ENCODE data around the gene CHPF.

Gene CHPF

GRCh38 chr2:219551441-219552381, 8.1 kb upstream of the CHPF start:
- no peak for DNase-seq (ENCODE audit: low read depth)

GRCh38 chr2:219549619-219550018, 6.0 kb upstream of the CHPF start:
- no peak for DNase-seq (ENCODE audit: low read depth)

- no peak for DNase-seq (ENCODE audit: low read depth)
Measured at GRCh38 chr2:219548990-219549389, 5.4 kb upstream of the CHPF start.

- DNase-seq (ENCODE audit: low read depth), result no peak
Measured at GRCh38 chr2:219547621-219548020, 4.0 kb upstream of the CHPF start.

- no peak for DNase-seq (ENCODE audit: low read depth)
Measured at GRCh38 chr2:219545943-219546352, 2.3 kb upstream of the CHPF start.

- no peak for DNase-seq (ENCODE audit: low read depth)
Measured at GRCh38 chr2:219545295-219545942, 1.8 kb upstream of the CHPF start.

- no peak for DNase-seq (ENCODE audit: low read depth)
Measured at GRCh38 chr2:219544567-219544966, 958 bp upstream of the CHPF start.

- no peak for DNase-seq (ENCODE audit: low read depth)
Measured at GRCh38 chr2:219542931-219543595, 546 bp downstream of the CHPF start.

GRCh38 chr2:219541611-219542180, 1.9 kb downstream of the CHPF start:
- DNase-seq (ENCODE audit: low read depth), result no peak

- no peak for DNase-seq (ENCODE audit: low read depth)
Measured at GRCh38 chr2:219540784-219541504, 2.7 kb downstream of the CHPF start.

GRCh38 chr2:219539926-219540678, 3.5 kb downstream of the CHPF start:
- no peak for DNase-seq (ENCODE audit: low read depth)

- no peak for DNase-seq (ENCODE audit: low read depth)
Measured at GRCh38 chr2:219538956-219539788, 4.4 kb downstream of the CHPF start.

- no peak for DNase-seq (ENCODE audit: low read depth)
Measured at GRCh38 chr2:219538504-219538951, 5.1 kb downstream of the CHPF start.

- DNase-seq (ENCODE audit: low read depth), result no peak
Measured at GRCh38 chr2:219537657-219538488, 5.7 kb downstream of the CHPF start.

- DNase-seq (ENCODE audit: low read depth), result no peak
Measured at GRCh38 chr2:219536967-219537366, 6.6 kb downstream of the CHPF start.

GRCh38 chr2:219536425-219536824, 7.2 kb downstream of the CHPF start:
- DNase-seq (ENCODE audit: low read depth), result no peak

- DNase-seq (ENCODE audit: low read depth), result no peak
Measured at GRCh38 chr2:219533930-219534661, 9.5 kb downstream of the CHPF start.

- no peak for DNase-seq (ENCODE audit: low read depth)
Measured at GRCh38 chr2:219532378-219532649, 11.3 kb downstream of the CHPF start.

Measured in non-pigmented ciliary epithelial cell (primary cell).